Epidermal melanocyte (primary cell): ENCODE data around the gene GADD45G.

Experiments
- DNase-seq: peaks from one replicate; pipeline ENCODE4 v3.0.0; 2011; ENCODE audit warnings: low spot score; ENCODE audit not compliant: insufficient read length

The GADD45G gene

GRCh38 chr9:89592213-89592815, 12.5 kb upstream of the GADD45G start:
- DNase-seq: no peak

DNA sequence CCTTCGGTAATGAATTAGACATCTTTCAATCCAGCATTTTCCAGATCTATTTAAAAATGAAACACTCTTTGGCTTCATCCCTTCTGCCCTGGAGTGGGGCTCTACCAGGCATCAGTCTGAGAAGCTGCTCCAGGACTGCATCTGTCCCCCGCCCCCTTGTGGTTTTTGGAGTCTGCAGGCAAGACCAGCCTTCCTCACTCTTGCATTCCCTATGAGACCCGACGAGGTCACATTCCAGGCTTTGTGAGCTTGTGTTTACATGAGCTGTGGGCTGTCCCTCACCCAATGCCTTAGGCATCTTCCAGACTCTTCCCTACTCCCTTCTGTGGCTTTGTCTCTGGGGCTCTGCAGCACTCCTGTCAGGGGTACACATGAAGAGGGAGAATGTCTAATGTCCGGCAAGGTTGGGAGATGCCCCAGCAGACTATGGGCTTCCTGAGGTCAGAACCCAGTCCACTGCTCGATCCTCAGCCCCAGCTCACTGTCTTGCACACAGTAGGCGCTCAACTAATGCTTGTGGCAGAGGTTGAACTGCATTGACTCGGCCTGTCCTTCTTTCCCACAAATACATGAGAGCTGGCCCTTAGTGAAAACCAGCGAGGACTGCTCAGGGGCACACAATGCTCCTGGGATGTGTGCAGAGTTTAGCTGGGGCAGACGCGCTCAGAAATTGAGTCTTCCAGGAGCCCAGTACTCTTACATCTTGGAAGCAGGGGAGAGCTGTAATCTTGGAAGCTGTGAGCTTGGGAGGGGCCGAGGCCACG, 11.7 kb upstream of the GADD45G start:
- no peak for DNase-seq

DNA sequence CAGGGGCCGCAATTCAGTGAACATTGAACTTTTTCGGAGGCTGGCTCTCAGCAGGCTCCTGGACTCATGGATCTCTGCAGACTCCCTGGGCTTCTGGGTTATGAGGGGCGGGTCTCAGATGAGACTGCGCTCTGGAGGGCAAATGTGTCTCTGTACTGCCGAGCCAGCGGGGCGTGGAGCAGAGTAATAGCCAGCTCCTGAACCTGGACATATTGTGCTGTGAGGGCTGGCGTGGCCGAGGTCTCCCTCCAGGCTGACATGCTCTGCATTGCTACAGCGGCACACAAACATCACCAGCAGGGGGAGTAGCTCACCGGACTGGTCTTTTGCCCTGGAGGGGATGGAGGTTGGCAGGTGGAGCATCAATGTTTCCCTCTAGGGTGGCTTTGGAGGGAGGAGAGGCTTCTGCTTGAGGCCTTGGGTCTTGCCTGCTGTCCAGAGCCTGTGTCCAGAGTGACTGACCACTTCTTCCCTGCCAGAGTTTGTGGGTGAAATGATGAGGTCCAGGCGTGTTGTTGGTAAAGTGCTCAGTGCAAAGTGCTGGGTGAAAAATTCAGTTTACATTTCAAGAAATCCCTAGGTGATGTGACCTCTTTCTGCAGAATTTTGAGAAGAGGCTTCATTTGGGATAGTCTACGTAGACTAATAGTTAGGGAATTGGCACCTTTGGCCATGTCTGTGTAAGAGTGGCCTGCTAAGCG, 10.9 kb upstream of the GADD45G start:
- no peak for DNase-seq

GRCh38 chr9:89594811-89595550, 9.8 kb upstream of the GADD45G start:
- no peak for DNase-seq

DNA sequence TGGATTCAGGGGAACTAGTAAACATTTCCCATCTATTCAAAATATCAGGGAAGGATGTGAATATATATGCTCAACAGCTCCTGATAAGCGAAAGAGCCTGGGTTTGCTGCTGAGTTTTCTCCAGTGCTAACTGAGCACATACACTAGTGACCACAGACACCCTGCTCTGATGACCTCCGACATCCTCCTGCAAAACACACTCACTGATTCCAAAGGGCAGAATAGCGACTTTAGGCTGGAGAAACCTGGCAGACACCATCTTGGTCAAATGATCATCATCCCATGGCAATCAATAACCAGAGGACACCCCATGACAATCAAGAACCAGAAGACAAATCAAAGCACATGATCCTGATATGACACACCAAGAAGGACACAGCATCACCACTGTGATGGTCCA, 9.2 kb upstream of the GADD45G start:
- no peak for DNase-seq

DNA sequence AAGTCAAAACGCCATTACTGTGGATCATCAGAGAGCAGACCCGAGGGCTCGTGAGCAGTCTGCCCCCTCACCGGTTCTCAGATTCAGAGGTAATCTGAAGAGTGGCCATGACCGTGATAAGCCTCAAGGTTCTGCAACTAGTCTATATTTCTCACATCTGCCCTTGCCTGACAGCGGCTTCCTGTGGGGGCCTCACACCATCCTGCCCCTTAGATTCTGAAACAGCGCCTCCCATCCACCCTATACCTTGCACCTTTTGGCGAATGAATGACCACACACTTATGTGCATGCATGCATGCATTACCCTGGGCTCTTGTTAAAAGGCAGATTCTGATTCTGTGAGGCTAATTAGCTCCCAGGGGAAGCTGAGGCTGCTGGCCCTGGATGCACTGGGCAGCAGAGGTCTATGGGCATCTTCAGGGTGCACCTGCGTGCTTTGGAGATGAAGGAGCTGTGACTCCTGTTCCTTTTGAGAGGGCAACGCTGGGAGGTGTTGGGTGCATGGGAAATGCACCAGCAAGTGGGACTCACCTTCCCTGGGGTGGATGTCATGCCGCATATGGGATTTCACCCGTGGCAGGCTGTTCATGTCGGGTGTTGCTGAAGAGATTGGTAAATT, 7.8 kb upstream of the GADD45G start:
- DNase-seq: no peak

DNA sequence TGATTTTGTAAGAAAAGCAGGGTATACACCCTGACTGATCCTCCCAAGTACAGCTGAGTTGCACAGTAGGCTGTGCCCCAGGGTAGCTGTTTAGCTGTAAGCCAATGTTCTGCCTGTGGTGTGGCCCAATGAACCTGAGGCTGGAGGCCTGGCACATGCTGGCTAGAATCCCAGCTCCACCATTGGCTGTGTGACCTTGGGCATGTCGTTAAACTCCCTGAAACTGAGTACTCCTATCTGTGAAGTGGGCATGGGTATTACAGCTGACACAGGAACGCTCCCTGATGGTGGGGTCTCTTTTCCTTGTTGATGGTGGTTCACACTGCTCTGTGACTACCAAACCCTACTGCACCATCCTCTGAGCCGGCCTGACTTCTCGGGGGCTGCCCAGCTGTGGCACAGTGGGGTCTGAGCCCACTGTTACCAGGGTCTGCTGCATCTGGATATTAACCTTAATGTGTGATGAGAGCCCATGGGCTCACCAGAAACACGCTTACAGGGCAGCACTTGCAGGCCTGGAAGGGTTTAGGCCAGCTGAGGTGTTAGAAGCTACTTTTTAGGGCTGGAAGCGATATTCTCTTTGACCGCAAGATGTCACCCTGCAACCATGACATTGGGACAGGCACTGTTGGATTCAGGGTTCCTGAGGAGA, 7.0 kb upstream of the GADD45G start:
- no peak for DNase-seq

DNA sequence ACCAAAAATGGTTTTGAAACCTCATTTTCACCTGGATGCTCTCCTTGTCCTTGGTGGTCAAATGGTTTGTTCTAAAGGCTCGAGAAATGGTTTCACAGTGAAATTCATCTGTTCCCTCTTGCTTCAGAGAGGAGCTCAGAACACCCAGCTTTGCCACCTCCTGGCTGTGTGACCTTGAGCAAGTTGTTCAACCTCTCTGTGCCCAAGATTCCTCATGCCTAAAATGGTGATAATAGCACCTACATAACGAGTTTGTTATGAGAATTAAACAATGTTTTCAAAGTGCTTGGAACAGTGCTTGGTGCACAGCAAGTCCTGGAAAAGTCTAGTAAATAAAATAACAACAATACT, 6.5 kb upstream of the GADD45G start:
- DNase-seq: no peak

GRCh38 chr9:89598926-89599325, 5.9 kb upstream of the GADD45G start:
- DNase-seq: no peak

DNA sequence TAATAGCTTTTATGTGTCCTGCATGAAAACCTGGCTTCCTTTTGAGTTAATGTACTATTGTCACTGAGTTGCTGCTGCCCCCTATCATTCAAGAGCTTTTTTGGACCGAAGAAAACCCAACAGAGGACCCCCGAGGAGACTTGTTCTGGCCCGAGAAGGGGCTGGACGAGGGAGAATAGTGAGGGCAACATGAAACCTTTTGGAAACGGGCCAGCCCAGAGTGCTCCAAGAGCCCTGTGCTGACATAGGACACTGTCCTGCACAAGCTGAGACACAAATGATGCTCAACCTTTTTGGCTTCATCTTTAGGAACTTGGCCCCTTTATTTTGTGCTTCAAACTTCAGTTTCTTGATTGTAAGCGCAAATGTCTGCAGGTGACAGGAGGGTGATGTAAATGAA, 4.0 kb upstream of the GADD45G start:
- DNase-seq: no peak

DNA sequence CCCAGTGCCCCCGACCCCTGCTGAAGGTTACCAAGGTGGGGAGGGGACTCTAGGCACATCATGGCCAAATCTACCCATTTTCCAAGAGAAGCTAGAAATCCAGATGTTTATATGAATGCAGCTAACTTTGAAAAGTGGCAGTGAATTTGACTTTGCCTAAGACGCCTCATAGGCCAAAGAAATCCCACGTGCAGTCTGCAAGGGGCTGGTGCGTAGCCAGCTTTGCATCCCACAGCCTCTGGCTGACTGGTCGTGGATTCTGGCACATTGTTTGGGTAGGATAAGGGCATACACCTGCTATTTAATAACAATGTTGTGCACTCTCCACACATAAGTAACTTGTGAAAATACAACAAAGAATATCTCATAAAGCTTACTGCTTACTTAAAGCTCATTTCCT, 3.5 kb upstream of the GADD45G start:
- DNase-seq: no peak

DNA sequence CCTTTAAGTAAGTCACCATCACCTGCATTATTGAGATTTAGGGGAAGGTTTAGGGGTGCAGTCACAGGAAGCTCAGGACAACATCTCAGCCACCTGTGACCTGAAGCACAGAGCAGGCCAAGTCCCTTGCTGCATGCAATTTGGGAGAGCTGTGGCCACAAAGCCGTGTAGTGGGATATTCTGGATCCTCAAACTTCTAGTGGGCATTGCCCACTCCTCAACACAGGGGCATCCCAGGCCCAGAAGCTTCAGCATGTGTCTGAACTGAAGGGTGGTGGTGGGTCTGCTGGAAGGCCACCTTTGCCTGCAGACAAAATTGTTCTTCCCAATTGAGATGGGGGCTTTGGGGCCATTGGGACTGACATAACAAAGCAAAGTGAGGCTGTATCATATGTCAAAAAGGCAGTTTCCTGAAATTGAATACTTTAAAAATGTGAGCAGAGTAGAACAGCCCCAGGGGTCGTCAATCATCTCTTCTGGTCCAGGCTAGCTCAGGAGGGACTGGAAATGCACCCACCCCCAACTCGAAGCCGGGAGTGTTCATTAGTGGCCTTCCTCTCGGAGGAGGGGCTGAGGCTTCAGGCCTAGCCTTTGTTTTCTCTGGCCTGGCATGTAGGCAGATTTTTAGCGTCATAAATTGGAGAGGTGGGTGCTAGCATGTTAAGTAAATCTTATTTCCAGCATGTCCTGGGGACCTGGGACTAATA, 2.8 kb upstream of the GADD45G start:
- no peak for DNase-seq

DNA sequence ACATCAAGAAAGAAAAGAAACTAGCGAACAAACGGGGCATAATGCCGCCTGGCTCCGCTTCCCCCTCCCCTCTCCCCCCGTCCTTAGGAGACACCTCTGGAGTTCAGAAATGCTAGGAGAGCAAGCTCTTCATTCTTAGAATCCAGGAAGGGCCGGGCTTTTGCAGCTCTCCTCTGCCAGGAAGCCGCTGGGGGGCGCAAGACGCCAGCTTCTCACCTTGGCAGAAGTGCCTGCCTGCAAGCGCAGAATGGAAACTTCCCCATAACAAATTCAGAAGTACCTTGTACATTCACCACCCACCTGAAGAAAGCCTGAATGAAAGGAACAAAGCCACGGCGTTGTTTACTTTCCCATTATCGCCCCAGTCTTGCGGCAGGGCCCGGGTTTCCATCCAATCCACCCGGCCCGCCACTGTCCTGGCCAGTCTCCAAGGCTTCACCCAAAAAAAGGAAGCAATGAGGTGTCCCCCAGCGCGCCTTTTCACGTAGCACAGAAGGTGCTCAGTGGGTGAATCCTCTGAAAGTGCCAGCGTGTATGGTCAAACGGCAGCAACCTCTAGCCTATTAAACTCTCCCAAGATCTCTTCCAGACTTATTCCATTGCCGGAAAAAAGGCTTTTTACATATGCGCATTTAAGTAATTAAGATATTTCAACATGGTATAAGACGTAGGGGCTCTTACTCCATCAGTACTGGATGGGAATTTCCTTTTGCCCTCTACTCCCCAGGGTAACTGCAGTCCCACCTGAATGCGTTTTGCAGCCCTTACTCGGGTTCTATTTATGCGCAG, 1.6 kb upstream of the GADD45G start:
- no peak for DNase-seq

DNA sequence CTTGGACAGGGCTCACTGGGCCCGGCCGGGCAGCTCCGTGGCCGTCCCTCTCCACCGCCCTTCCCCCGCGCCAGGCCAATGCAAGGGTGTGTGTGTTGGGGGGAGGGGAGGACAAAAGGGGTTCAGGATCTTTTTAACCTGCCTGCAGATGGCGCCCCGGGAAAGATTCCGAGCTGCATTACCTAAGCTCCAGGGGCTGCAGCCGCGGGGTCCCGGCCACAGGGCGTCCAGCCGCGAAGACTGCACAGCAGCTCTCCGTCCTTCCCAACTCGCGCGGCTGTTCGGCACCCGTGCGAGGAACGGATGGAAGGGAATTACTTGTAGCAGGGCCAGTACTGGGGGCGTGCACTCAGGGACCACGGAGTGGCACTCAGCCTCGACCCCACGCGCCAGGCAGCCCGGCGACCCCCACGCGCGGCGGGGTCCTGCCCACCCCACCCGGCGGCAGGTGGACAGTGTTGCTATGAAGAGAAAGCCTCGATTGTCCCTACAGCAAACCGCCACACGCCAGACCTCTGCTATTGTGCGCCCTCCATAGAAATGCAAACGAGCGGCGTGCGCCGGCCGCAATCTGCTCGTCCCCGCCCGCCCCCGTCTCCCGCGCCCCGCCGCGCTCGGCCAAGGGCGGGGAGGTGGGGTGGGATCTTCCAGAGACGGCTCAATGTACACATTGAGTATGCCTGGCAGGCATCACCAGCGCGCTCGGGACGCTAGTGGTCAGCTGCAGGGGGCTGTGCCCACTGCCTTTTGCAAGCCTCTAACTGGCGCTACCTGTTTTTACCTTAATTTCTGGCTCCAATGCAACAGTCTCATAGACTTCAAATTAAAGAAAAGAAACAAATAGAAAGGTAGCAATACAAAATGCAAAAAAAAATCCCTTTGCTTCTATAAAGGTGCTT, 796 bp upstream of the GADD45G start:
- no peak for DNase-seq

GRCh38 chr9:89605465-89606048, 745 bp downstream of the GADD45G start:
- DNase-seq: no peak

DNA sequence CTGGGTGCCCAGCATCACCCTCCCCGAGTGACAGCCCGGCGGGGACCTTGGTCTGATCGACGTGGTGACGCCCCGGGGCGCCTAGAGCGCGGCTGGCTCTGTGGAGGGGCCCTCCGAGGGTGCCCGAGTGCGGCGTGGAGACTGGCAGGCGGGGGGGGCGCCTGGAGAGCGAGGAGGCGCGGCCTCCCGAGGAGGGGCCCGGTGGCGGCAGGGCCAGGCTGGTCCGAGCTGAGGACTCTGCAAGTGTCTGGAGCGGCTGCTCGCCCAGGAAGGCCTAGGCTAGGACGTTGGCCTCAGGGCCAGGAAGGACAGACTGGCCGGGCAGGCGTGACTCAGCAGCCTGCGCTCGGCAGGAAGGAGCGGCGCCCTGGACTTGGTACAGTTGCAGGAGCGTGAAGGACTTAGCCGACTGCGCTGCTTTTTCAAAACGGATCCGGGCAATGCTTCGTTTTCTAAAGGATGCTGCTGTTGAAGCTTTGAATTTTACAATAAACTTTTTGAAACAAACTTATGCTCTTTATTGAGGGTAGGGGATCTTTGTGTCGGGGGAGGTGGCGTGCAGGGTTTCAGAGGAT, 1.3 kb downstream of the GADD45G start:
- peak; percentile 60 for DNase-seq

- DNase-seq: no peak
These were observed 2.0 kb downstream of the GADD45G start for GRCh38 chr9:89606624-89607311.
